Natural killer cell (primary cell): ENCODE data around the gene ISLR. TPM values are rescaled to one million over a fixed set of nuclear protein-coding genes. Genes with fewer than 3 reads are reported as not detected.

Experiments used
- ATAC-seq, 3 donors: fragments of 150-1000 bp in 2 of 3; fragments of 200-7000 bp in 1 of 3; cut with Tn5 transposase; 1 replicate in 1 of 3; 2 replicates in 2 of 3; pipeline ENCODE4 v1.10.0; 2021; ENCODE audit warnings: mild to moderate bottlenecking in 2 of 3, moderate library complexity in 2 of 3
- DNase-seq, 2 donors: peaks; one replicate each; pipeline versions ENCODE4 v3.0.0 to v3.0.0-alpha.2; 2013 to 2021; ENCODE audit warnings: mixed read lengths in 1 of 2
- H3K27ac ChIP-seq: one replicate; pipeline ENCODE4 v1.5.1; 2013; ENCODE audit warnings: mild to moderate bottlenecking, low read length
- H3K27me3 ChIP-seq: one replicate; pipeline ENCODE4 v1.6.1; 2013; ENCODE audit warnings: low read length; ENCODE audit not compliant: control insufficient read depth, insufficient read depth
- H3K36me3 ChIP-seq: one replicate; pipeline ENCODE4 v1.6.1; 2013; ENCODE audit warnings: low read length; ENCODE audit not compliant: control insufficient read depth, insufficient read depth
- H3K4me1 ChIP-seq: one replicate; pipeline ENCODE4 v1.6.1; 2013; ENCODE audit warnings: low read length; ENCODE audit not compliant: control insufficient read depth, insufficient read depth
- H3K4me3 ChIP-seq: one replicate; pipeline ENCODE4 v1.5.1; 2013; ENCODE audit warnings: low read length
- H3K9me3 ChIP-seq: one replicate; pipeline ENCODE4 v1.6.1; 2013; ENCODE audit warnings: low read length; ENCODE audit not compliant: control insufficient read depth, insufficient read depth
- H3K27ac Mint-ChIP-seq, 2 donors: one replicate each; pipeline ENCODE4 v1.8.0; 2022; ENCODE audit warnings: mild to moderate bottlenecking in 2 of 2, mixed read lengths in 2 of 2, moderate library complexity in 1 of 2
- H3K27me3 Mint-ChIP-seq, 2 donors: one replicate each; pipeline ENCODE4 v1.8.0; 2022; ENCODE audit warnings: low read depth in 2 of 2, mixed read lengths in 2 of 2
- H3K36me3 Mint-ChIP-seq: one replicate; pipeline ENCODE4 v1.8.0; 2022; ENCODE audit warnings: mixed read lengths
- H3K4me1 Mint-ChIP-seq, 2 donors: one replicate each; pipeline ENCODE4 v1.8.0; 2022; ENCODE audit warnings: mixed read lengths in 2 of 2
- H3K4me3 Mint-ChIP-seq: one replicate; pipeline ENCODE4 v1.8.0; 2022; ENCODE audit warnings: mild to moderate bottlenecking, moderate library complexity, mixed read lengths
- H3K9me3 Mint-ChIP-seq, 2 donors: one replicate each; pipeline ENCODE4 v1.8.0; 2022; ENCODE audit warnings: mixed read lengths in 2 of 2
- WGBS: methylation state at CpG from one replicate; pipeline ENCODE4 v1.1.7; 2013; ENCODE audit warnings: missing lambda C conversion rate; ENCODE audit not compliant: insufficient coverage; 5-methylcytosine and 5-hydroxymethylcytosine counted together
- intact Hi-C: fragments of 100-400 bp; cut with micrococcal nuclease; formaldehyde crosslinking; loops from one replicate; pipeline ENCODE4 v1.14.2; 2022
- total RNA-seq, 4 donors: library from RNA; stranded (reverse); fragments of 120-200 nt in 1 of 4; gene quantifications; one replicate each; pipeline versions ENCODE4 v1.2.3 to v1.2.4, GENCODE V29; 2013 to 2022
- TF ChIP-seq, protein P1 (sequence below): fragments of 200-600 bp; IDR thresholded peaks from one replicate; pipeline ENCODE4 v1.8.0; 2022; ENCODE audit warnings: antibody characterized with exemption

The ISLR gene
- total RNA-seq, 3 donors from 2014 or later (not counting 1 experiment from before 2014, with no cell fraction given): not detected

DNA sequence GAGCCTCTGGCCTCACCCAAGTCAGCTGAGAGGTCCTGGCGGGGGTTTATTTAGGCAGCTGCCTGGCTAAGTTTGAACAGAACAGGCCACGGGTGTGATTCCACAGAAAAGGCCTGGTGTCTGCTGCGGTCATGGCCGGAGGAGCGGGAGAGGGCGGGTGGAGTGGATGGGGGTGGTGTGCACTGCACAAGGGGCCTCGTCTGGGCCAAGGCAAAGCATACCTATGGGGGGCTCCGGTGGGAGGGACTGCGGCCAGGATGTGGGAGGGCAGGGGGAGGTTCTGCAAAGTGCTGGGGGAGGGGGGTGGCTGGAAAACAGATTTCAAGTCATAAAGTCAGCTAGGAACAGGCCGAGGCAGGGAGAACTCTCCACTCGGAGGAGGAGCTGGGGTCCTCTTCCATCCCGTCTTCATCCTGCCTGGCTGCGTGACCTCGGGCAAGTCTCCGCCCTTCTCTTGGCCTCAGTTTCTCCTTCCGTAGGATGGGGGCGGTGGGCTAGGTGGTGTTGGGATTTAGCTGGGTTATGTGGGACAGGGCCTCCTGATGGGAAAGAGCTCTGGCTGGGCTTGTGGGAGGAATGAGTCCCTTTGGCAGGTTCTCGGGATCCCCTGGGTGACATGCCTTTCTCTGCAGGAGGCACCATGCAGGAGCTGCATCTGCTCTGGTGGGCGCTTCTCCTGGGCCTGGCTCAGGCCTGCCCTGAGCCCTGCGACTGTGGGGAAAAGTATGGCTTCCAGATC lies 878 bp downstream of the ISLR start:
- WGBS: 90% methylated on average over 20 of the region's 20 CpGs
- H3K9me3 ChIP-seq: no peaks in the 10 kb centered on the region
- H3K27ac ChIP-seq: no peak overlapping the region
- no peaks in the 10 kb centered on the region for H3K36me3 Mint-ChIP-seq
- no peak for ATAC-seq
- no peaks in the 10 kb centered on the region for H3K27me3 ChIP-seq
- no peaks in the 10 kb centered on the region for H3K9me3 Mint-ChIP-seq
- no peak for DNase-seq
- H3K4me1 ChIP-seq: no peaks in the 10 kb centered on the region
- intact Hi-C loops: no loop called here
- no peaks in the 10 kb centered on the region for H3K36me3 ChIP-seq
- H3K4me3 Mint-ChIP-seq: no peak overlapping the region
- TF ChIP-seq, protein P1, sequence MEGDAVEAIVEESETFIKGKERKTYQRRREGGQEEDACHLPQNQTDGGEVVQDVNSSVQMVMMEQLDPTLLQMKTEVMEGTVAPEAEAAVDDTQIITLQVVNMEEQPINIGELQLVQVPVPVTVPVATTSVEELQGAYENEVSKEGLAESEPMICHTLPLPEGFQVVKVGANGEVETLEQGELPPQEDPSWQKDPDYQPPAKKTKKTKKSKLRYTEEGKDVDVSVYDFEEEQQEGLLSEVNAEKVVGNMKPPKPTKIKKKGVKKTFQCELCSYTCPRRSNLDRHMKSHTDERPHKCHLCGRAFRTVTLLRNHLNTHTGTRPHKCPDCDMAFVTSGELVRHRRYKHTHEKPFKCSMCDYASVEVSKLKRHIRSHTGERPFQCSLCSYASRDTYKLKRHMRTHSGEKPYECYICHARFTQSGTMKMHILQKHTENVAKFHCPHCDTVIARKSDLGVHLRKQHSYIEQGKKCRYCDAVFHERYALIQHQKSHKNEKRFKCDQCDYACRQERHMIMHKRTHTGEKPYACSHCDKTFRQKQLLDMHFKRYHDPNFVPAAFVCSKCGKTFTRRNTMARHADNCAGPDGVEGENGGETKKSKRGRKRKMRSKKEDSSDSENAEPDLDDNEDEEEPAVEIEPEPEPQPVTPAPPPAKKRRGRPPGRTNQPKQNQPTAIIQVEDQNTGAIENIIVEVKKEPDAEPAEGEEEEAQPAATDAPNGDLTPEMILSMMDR: no peak
- no peak overlapping the region for H3K27ac Mint-ChIP-seq
- H3K4me3 ChIP-seq: no peak overlapping the region
- H3K4me1 Mint-ChIP-seq: no peaks in the 10 kb centered on the region
- H3K27me3 Mint-ChIP-seq: peaks cover 0 to 5% of the 10 kb centered on the region in 2 donors

- TF ChIP-seq, protein P1: no peak
Measured at GRCh38 chr15:74174958-74175253, 1.4 kb downstream of the ISLR start.

GRCh38 chr15:74175271-74176191 lies 2.0 kb downstream of the ISLR start:
- no peaks in the 10 kb centered on the region for H3K27me3 ChIP-seq
- intact Hi-C loops: no loop called here
- ATAC-seq: no peak
- no peaks in the 10 kb centered on the region for H3K36me3 ChIP-seq
- Mint-ChIP-seq H3K4me3 (no peak overlapping the region), H3K36me3 (no peaks in the 10 kb centered on the region), H3K27me3 (peaks cover 0 to 5% of the 10 kb centered on the region in 2 donors), H3K27ac (no peak overlapping the region), H3K9me3 (no peaks in the 10 kb centered on the region), H3K4me1 (no peaks in the 10 kb centered on the region)
- TF ChIP-seq, protein P1: no peak
- 92% methylated on average over 45 of the region's 45 CpGs for WGBS
- DNase-seq: no peak
- H3K9me3 ChIP-seq: no peaks in the 10 kb centered on the region
- no peaks in the 10 kb centered on the region for H3K4me1 ChIP-seq
- H3K4me3 ChIP-seq: no peak overlapping the region
- no peak overlapping the region for H3K27ac ChIP-seq

More at GRCh38 chr15:74174958-74175253, 1.4 kb downstream of the ISLR start:
- Mint-ChIP-seq H3K36me3 (no peaks in the 10 kb centered on the region), H3K27ac (no peak overlapping the region), H3K4me3 (no peak overlapping the region), H3K27me3 (peaks cover 0 to 5% of the 10 kb centered on the region in 2 donors), H3K9me3 (no peaks in the 10 kb centered on the region), H3K4me1 (no peaks in the 10 kb centered on the region)
- WGBS: 95% methylated on average over 14 of the region's 14 CpGs
- intact Hi-C loops: no loop called here
- Histone ChIP-seq H3K36me3 (no peaks in the 10 kb centered on the region), H3K27ac (no peak overlapping the region), H3K4me3 (no peak overlapping the region), H3K27me3 (no peaks in the 10 kb centered on the region), H3K9me3 (no peaks in the 10 kb centered on the region), H3K4me1 (no peaks in the 10 kb centered on the region)
- no peak for ATAC-seq
- DNase-seq: no peak
